CD4-positive, CD25-positive, alpha-beta regulatory T cell (primary cell): ENCODE measurements around the gene MRS2. TPM values are rescaled to one million over a fixed set of nuclear protein-coding genes. Genes with fewer than 3 reads are reported as not detected.

Experiments
- ATAC-seq, 2 donors: fragments of 150-1000 bp; cut with Tn5 transposase; one replicate each; pipeline ENCODE4 v1.10.0; 2021; ENCODE audit warnings: low read depth in 2 of 2, moderate number of reproducible peaks in 2 of 2, moderate library complexity in 1 of 2
- DNase-seq, 3 donors: peaks; one replicate each; pipeline versions ENCODE4 v3.0.0 to v3.0.0-alpha.2; 2012 to 2022; ENCODE audit warnings: mixed read lengths in 1 of 3
- H3K27ac ChIP-seq: one replicate; pipeline ENCODE4 v1.7.0; 2013; ENCODE audit warnings: mild to moderate bottlenecking, low read length; ENCODE audit not compliant: insufficient read depth, poor library complexity, severe bottlenecking
- H3K27me3 ChIP-seq: one replicate; pipeline ENCODE4 v1.7.0; 2013; ENCODE audit warnings: low read length; ENCODE audit not compliant: control insufficient read depth, insufficient read depth
- H3K36me3 ChIP-seq: one replicate; pipeline ENCODE4 v1.7.0; 2013; ENCODE audit warnings: mild to moderate bottlenecking, low read length, moderate library complexity; ENCODE audit not compliant: control insufficient read depth, insufficient read depth
- H3K4me1 ChIP-seq: 2 replicates; pipeline ENCODE4 v1.7.0; 2013; ENCODE audit warnings: mild to moderate bottlenecking, low read length; ENCODE audit not compliant: insufficient read depth, control insufficient read depth, poor library complexity, severe bottlenecking
- H3K4me3 ChIP-seq: one replicate; pipeline ENCODE4 v1.7.0; 2013; ENCODE audit warnings: low read depth, mild to moderate bottlenecking, low read length, moderate library complexity
- H3K9me3 ChIP-seq, 2 experiments: 1 replicate in 1 of 2; 2 replicates in 1 of 2; pipeline ENCODE4 v1.7.0; 2013; ENCODE audit warnings: low read length in 2 of 2, mild to moderate bottlenecking in 1 of 2, moderate library complexity in 1 of 2; ENCODE audit not compliant: control insufficient read depth in 2 of 2
- H3K27ac Mint-ChIP-seq, 3 donors: one replicate each; pipeline ENCODE4 v1.8.0; 2020 to 2022; ENCODE audit warnings: mild to moderate bottlenecking in 3 of 3, mixed read lengths in 3 of 3, moderate library complexity in 2 of 3
- H3K27me3 Mint-ChIP-seq: one replicate; pipeline ENCODE4 v1.8.0; 2022; ENCODE audit warnings: mild to moderate bottlenecking, mixed read lengths
- H3K36me3 Mint-ChIP-seq: one replicate; pipeline ENCODE4 v1.8.0; 2020; ENCODE audit warnings: mixed read lengths
- H3K4me1 Mint-ChIP-seq, 4 donors: one replicate each; pipeline ENCODE4 v1.8.0; 2020 to 2022; ENCODE audit warnings: mixed read lengths in 4 of 4, mild to moderate bottlenecking in 1 of 4
- H3K4me3 Mint-ChIP-seq, 4 donors: one replicate each; pipeline ENCODE4 v1.8.0; 2020 to 2022; ENCODE audit warnings: mild to moderate bottlenecking in 4 of 4, mixed read lengths in 4 of 4, moderate library complexity in 3 of 4
- H3K9me3 Mint-ChIP-seq, 7 donors: one replicate each; pipeline ENCODE4 v1.8.0; 2020 to 2022; ENCODE audit warnings: mixed read lengths in 7 of 7, mild to moderate bottlenecking in 3 of 7, moderate library complexity in 2 of 7
- polyA plus RNA-seq, 4 donors: library from polyadenylated mRNA; unstranded; fragments of 300-500 nt; fragmentation: Illumina TruSeq; gene quantifications; one replicate each; pipeline ENCODE4 v1.2.3, GENCODE V29; 2021
- total RNA-seq: library from RNA; stranded (reverse); gene quantifications from one replicate; pipeline ENCODE4 v1.2.3, GENCODE V29; 2022

The MRS2 gene
- total and polyA plus RNA-seq, 5 donors from 2014 or later = 9.7 to 17.5 (median 16.0) TPM

GRCh38 chr6:24464253-24465038 is 61.7 kb downstream of the MRS2 start:
- ATAC-seq (no peak), DNase-seq (no peak)
- no peak overlapping the region for H3K4me3 ChIP-seq
- no peaks in the 10 kb centered on the region for H3K27me3 Mint-ChIP-seq
- H3K4me1 Mint-ChIP-seq = peaks cover 0 to 6% (median 0%) of the 10 kb centered on the region in 4 donors
- H3K36me3 Mint-ChIP-seq = peaks cover 5% of the 10 kb centered on the region
- no peak overlapping the region for H3K27ac Mint-ChIP-seq
- no peaks in the 10 kb centered on the region for H3K9me3 ChIP-seq
- H3K9me3 Mint-ChIP-seq = no peaks in the 10 kb centered on the region
- no peak overlapping the region for H3K4me3 Mint-ChIP-seq
- no peaks in the 10 kb centered on the region for H3K36me3 ChIP-seq
- no peaks in the 10 kb centered on the region for H3K4me1 ChIP-seq
- no peaks in the 10 kb centered on the region for H3K27me3 ChIP-seq
- no peak overlapping the region for H3K27ac ChIP-seq

- H3K27ac Mint-ChIP-seq = no peak overlapping the region
- no peaks in the 10 kb centered on the region for H3K27me3 Mint-ChIP-seq
- Histone ChIP-seq H3K27ac (no peak overlapping the region), H3K27me3 (no peaks in the 10 kb centered on the region), H3K4me3 (no peak overlapping the region), H3K36me3 (no peaks in the 10 kb centered on the region), H3K4me1 (no peaks in the 10 kb centered on the region), H3K9me3 (no peaks in the 10 kb centered on the region)
- DNase-seq (no peak), ATAC-seq (no peak)
- peaks cover 0 to 2% (median 0%) of the 10 kb centered on the region in 7 donors for H3K9me3 Mint-ChIP-seq
- no peaks in the 10 kb centered on the region for H3K36me3 Mint-ChIP-seq
- H3K4me3 Mint-ChIP-seq = no peak overlapping the region
- H3K4me1 Mint-ChIP-seq = no peaks in the 10 kb centered on the region
Measured at GRCh38 chr6:24469811-24470210, 67.1 kb downstream of the MRS2 start.

- Histone ChIP-seq H3K36me3 (no peaks in the 10 kb centered on the region), H3K9me3 (no peaks in the 10 kb centered on the region), H3K4me1 (no peaks in the 10 kb centered on the region), H3K4me3 (no peak overlapping the region), H3K27me3 (no peaks in the 10 kb centered on the region), H3K27ac (no peak overlapping the region)
- DNase-seq = no peak
- Mint-ChIP-seq H3K4me1 (no peaks in the 10 kb centered on the region), H3K4me3 (no peak overlapping the region), H3K27me3 (no peaks in the 10 kb centered on the region), H3K36me3 (no peaks in the 10 kb centered on the region), H3K27ac (no peak overlapping the region), H3K9me3 (peaks cover 0 to 2% (median 0%) of the 10 kb centered on the region in 7 donors)
- ATAC-seq = no peak
Measured at GRCh38 chr6:24472181-24472580, 69.4 kb downstream of the MRS2 start.

Other genes with a start within 250 kb of the MRS2 start
- not detected for gene DCDC2, start 44.9 kb upstream of the MRS2 start, total RNA-seq
- under 1 TPM in 1 of 4 donors, not detected in 3; 0.39 TPM for gene DCDC2, start 44.9 kb upstream of the MRS2 start, polyA plus RNA-seq
- 1.7 TPM for gene GPLD1, start 86.6 kb downstream of the MRS2 start, total RNA-seq
- gene GPLD1, start 86.6 kb downstream of the MRS2 start, polyA plus RNA-seq = 1 to 10 TPM in 1 of 4 donors, under 1 TPM in 3; 0.36 to 1.3 (median 0.70) TPM
- gene ALDH5A1, start 92.0 kb downstream of the MRS2 start, total RNA-seq = 4.7 TPM
- gene ALDH5A1, start 92.0 kb downstream of the MRS2 start, polyA plus RNA-seq = 10 to 100 TPM in 2 of 4 donors, 1 to 10 TPM in 2; 9.1 to 14.9 (median 10.2) TPM
- gene KIAA0319, start 243.3 kb downstream of the MRS2 start, total RNA-seq = not detected
- under 1 TPM in 1 of 4 donors, not detected in 3; 0.02 TPM for gene KIAA0319, start 243.3 kb downstream of the MRS2 start, polyA plus RNA-seq